Astrocyte (in vitro differentiated cells and primary cell): ENCODE measurements around the gene RNF144A. TPM values are rescaled to one million over a fixed set of nuclear protein-coding genes. Genes with fewer than 3 reads are reported as not detected.

Source experiments
- DNase-seq: peaks from one replicate; pipeline ENCODE4 v3.0.0-alpha.2; 2010; ENCODE audit warnings: low read depth
- FAIRE-seq: peaks from 2 replicates; lab custom pipeline; 2011; peaks lifted over from hg19 to GRCh38; lab: Jason Lieb, UNC
- H2AFZ ChIP-seq: 2 replicates; pipeline ENCODE4 v1.6.0; 2012; ENCODE audit warnings: low read depth, low read length, inconsistent platforms
- H3K27ac ChIP-seq: 2 replicates; pipeline ENCODE4 v1.5.1; 2011; ENCODE audit warnings: low read depth, low read length, inconsistent platforms
- H3K27me3 ChIP-seq: 2 replicates; pipeline ENCODE4 v1.6.0; 2011; ENCODE audit warnings: low read length, inconsistent platforms; ENCODE audit not compliant: insufficient read depth
- H3K36me3 ChIP-seq: 2 replicates; pipeline ENCODE4 v1.5.1; 2011; ENCODE audit warnings: low read length, inconsistent platforms; ENCODE audit not compliant: insufficient read depth
- H3K4me1 ChIP-seq: 2 replicates; pipeline ENCODE4 v1.5.1; 2011; ENCODE audit warnings: low read length, inconsistent platforms; ENCODE audit not compliant: insufficient read depth
- H3K4me2 ChIP-seq: 2 replicates; pipeline ENCODE4 v1.6.0; 2012; ENCODE audit warnings: low read length, inconsistent platforms
- H3K4me3 ChIP-seq: 2 replicates; pipeline ENCODE4 v1.5.1; 2011; ENCODE audit warnings: low read depth, mild to moderate bottlenecking, low read length, inconsistent platforms; ENCODE audit not compliant: insufficient read depth
- H3K79me2 ChIP-seq: 2 replicates; pipeline ENCODE4 v1.6.0; 2012; ENCODE audit warnings: mild to moderate bottlenecking, low read length, inconsistent platforms; ENCODE audit not compliant: insufficient read depth
- H3K9ac ChIP-seq: 2 replicates; pipeline ENCODE4 v1.6.0; 2012; ENCODE audit warnings: mild to moderate bottlenecking, low read length, inconsistent platforms
- H3K9me3 ChIP-seq: 2 replicates; pipeline ENCODE4 v1.5.1; 2012; ENCODE audit warnings: low read depth, mild to moderate bottlenecking, low read length, inconsistent platforms; ENCODE audit not compliant: insufficient read depth
- H4K20me1 ChIP-seq: 2 replicates; pipeline ENCODE4 v1.6.0; 2012; ENCODE audit warnings: low read length, inconsistent platforms; ENCODE audit not compliant: insufficient read depth
- H3K27ac Mint-ChIP-seq: one replicate; pipeline ENCODE4 v1.8.0; 2021; ENCODE audit warnings: mild to moderate bottlenecking, mixed read lengths; ENCODE audit not compliant: unreplicated experiment
- H3K27me3 Mint-ChIP-seq: one replicate; pipeline ENCODE4 v1.8.0; 2021; ENCODE audit warnings: low read depth, mixed read lengths; ENCODE audit not compliant: unreplicated experiment
- H3K36me3 Mint-ChIP-seq: one replicate; pipeline ENCODE4 v1.8.0; 2021; ENCODE audit warnings: low read depth, mixed read lengths; ENCODE audit not compliant: unreplicated experiment
- H3K4me1 Mint-ChIP-seq: one replicate; pipeline ENCODE4 v1.8.0; 2021; ENCODE audit warnings: low read depth, mixed read lengths; ENCODE audit not compliant: unreplicated experiment
- H3K4me3 Mint-ChIP-seq: one replicate; pipeline ENCODE4 v1.8.0; 2021; ENCODE audit warnings: mild to moderate bottlenecking, moderate library complexity, mixed read lengths; ENCODE audit not compliant: unreplicated experiment
- H3K9me3 Mint-ChIP-seq: one replicate; pipeline ENCODE4 v1.8.0; 2021; ENCODE audit warnings: mild to moderate bottlenecking, mixed read lengths; ENCODE audit not compliant: unreplicated experiment
- CTCF ChIP-seq: IDR thresholded peaks from 2 replicates; pipeline ENCODE4 v1.5.1; 2011; ENCODE audit warnings: low read depth, mild to moderate bottlenecking, inconsistent platforms, low read length, moderate library complexity; ENCODE audit not compliant: insufficient read depth
- EZH2 ChIP-seq: IDR thresholded peaks from 2 replicates; pipeline ENCODE4 v1.6.1; 2012; ENCODE audit warnings: mild to moderate bottlenecking, low read length, inconsistent platforms; ENCODE audit not compliant: insufficient read depth
- total RNA-seq: library from RNA; stranded (reverse); gene quantifications from 2 replicates; pipeline ENCODE4 v1.2.1, GENCODE V29; 2021

The RNF144A gene
- total RNA-seq, 1 donor from 2014 or later = 4.9 TPM

- Histone ChIP-seq H3K79me2 (no peaks in the 10 kb centered on the region), H3K27ac (peak overlapping the region; percentile 97), H2AFZ (peak overlapping the region; percentile 16), H3K9ac (peak overlapping the region; percentile 84), H3K9me3 (no peaks in the 10 kb centered on the region), H3K4me2 (peak overlapping the region; percentile 76), H3K4me3 (peak overlapping the region; percentile 18), H3K36me3 (no peaks in the 10 kb centered on the region), H4K20me1 (no peaks in the 10 kb centered on the region), H3K4me1 (peaks cover 71% of the 10 kb centered on the region), H3K27me3 (no peaks in the 10 kb centered on the region)
- H3K36me3 Mint-ChIP-seq = peaks cover 4% of the 10 kb centered on the region
- DNase-seq (peak; percentile 99), FAIRE-seq (peak; percentile 34)
- H3K9me3 Mint-ChIP-seq = peaks cover 2% of the 10 kb centered on the region
- peaks cover 47% of the 10 kb centered on the region for H3K4me1 Mint-ChIP-seq
- no peaks in the 10 kb centered on the region for H3K27me3 Mint-ChIP-seq
- H3K27ac Mint-ChIP-seq = peak overlapping the region; percentile 79
- TF ChIP-seq EZH2 (no peak), CTCF (no peak)
- no peak overlapping the region for H3K4me3 Mint-ChIP-seq
Observed at GRCh38 chr2:7010391-7011054, 93.3 kb downstream of the RNF144A start.

GRCh38 chr2:7011356-7012083 is 94.3 kb downstream of the RNF144A start:
- TF ChIP-seq CTCF (no peak), EZH2 (no peak)

More at GRCh38 chr2:7011356-7012083, 94.3 kb downstream of the RNF144A start:
- Histone ChIP-seq H2AFZ (no peak overlapping the region), H3K4me2 (peak overlapping the region; percentile 67), H3K27me3 (no peaks in the 10 kb centered on the region), H3K4me1 (peaks cover 71% of the 10 kb centered on the region), H3K79me2 (no peaks in the 10 kb centered on the region), H3K36me3 (no peaks in the 10 kb centered on the region), H3K4me3 (peak overlapping the region; percentile 7), H3K9ac (peak overlapping the region; percentile 84), H3K27ac (peak overlapping the region; percentile 97), H3K9me3 (no peaks in the 10 kb centered on the region), H4K20me1 (no peaks in the 10 kb centered on the region)
- Mint-ChIP-seq H3K4me1 (peaks cover 47% of the 10 kb centered on the region), H3K27ac (no peak overlapping the region), H3K36me3 (peaks cover 4% of the 10 kb centered on the region), H3K27me3 (no peaks in the 10 kb centered on the region), H3K4me3 (no peak overlapping the region), H3K9me3 (peaks cover 2% of the 10 kb centered on the region)
- FAIRE-seq = peak; percentile 71
- DNase-seq = peak; percentile 100
